Bone marrow (tissue), 2 donors: ENCODE measurements around the gene DIAPH3.

Experiments used
- DNase-seq, 2 donors: peaks; one replicate each; lab custom pipeline; 2025; lab: John Stamatoyannopoulos, UW

The DIAPH3 gene

DNA sequence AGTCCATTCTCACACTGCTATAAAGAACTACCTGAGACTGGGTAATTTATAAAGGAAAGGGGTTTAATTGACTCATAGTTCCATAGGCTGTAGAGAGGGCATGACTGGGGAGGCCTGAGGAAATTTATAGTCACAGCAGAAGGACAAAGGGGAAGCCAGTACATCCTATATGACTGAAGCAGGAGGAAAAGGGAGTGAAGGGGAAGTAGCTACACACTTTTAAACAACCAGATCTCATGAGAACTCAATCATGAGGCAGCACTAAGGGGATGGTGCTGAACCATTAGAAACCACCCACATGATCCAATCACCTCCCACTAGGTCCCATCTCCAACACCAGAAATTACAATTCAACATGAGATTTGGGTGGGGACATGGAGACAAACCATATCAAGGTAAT, 209.1 kb downstream of the DIAPH3 start:
- peak in 1 of 2 donors; percentile 16 for DNase-seq

DNA sequence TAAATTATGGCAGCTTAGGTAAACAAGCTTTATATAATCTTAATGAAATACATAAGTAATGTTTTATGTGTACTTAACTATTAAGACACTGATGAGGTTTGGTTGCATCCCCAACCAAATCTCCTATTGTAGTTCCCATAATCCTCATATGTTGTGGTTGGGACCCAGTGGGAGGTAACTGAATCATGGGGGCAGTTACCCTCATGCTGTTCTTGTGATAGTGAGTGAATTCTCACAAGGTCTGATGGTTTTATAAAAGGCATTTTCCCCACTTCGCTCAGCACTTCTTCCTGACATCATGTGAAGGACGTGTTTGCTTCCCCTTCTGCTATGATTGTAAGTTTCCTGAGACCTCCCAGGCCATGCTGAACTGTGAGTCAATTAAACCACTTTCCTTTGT, 212.7 kb downstream of the DIAPH3 start:
- DNase-seq = no peak

DNA sequence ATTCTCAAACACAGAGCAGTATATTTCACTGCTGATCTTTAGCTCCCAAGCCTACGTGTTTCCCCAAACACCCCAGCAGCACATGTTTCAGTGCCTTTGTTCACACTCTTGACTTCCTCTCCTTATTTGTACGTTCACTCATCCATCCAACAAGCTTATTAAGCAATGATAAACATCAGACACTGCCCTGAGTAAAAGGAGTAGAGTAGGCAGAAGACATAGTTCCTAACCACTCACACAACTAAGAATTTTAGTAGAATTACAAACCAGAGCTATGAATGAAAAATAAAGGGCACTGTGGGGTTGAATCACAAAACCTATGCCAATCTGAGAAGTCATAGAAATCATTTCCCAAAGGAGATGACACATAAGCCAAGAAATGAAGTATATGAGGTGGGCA, 213.5 kb downstream of the DIAPH3 start:
- no peak for DNase-seq

- no peak for DNase-seq
Measured at GRCh38 chr13:59948686-59949085, 215.0 kb downstream of the DIAPH3 start.

- no peak for DNase-seq
Measured at GRCh38 chr13:59946944-59947343, 216.8 kb downstream of the DIAPH3 start.

GRCh38 chr13:59931621-59932020, 232.1 kb downstream of the DIAPH3 start:
- DNase-seq = no peak

DNA sequence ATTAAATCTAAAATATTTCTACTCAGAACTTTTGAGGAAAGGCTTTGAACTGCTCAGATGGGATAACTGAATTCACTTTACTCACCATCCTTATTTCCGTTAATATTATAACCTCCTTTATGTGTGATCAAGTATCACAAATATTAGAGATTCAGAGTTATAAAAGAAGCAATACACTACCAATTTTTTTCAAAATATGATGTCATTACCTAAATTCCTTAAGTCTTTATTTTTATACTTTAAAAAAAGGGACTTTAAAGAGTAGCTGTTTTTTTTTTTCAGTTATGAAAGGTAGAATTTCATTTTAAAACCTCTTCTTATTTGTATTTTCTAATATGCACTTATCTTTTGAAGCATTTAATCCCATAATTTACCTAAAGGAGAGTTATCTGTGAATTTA, 239.5 kb downstream of the DIAPH3 start:
- DNase-seq = no peak

- DNase-seq = no peak
Measured at GRCh38 chr13:59915252-59915651, 248.5 kb downstream of the DIAPH3 start.

- no peak for DNase-seq
Measured at GRCh38 chr13:59914556-59914955, 249.2 kb downstream of the DIAPH3 start.

GRCh38 chr13:59906413-59907049, 257.2 kb downstream of the DIAPH3 start:
- no peak for DNase-seq

GRCh38 chr13:59901191-59901590, 262.5 kb downstream of the DIAPH3 start:
- no peak for DNase-seq

DNA sequence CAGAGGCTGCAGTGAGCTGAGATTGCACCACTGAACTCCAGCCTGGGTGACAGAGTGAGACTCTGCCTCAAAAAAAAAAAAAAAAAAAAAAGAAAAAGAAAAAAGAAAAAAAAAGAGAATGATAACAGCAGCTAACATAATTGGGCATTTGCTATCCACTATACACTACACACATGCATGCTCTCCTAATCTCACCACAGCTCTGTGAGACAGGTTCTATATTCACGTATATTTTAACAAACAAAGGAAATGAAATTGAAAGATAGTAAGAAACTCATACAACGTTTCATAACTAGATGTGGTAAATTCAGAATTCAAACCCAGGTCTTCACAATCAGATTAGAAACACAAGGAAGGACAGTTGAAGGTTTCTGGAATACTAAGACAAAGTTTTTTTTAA, 265.7 kb downstream of the DIAPH3 start:
- no peak for DNase-seq

- no peak for DNase-seq
Measured at GRCh38 chr13:59893266-59893665, 270.5 kb downstream of the DIAPH3 start.

GRCh38 chr13:59891053-59891452, 272.7 kb downstream of the DIAPH3 start:
- DNase-seq = no peak

DNA sequence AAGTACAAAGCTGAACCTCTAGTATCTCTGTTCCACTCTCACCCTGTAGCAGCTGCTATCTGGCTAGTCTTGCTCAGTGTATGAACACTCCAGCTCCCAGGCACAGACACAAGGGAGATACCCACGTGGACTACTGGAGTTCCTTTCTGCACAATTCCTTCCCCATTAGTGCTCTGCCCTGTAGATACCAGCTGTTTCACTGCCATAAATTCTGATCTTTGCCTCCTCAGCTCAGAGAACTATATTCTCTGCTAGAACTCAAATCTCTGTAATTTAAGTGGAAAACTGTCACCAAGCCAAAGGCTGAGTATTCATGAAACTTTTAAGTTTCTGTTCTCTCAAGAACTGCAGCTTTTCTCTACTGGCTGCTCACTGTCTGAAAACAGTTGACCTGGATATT, 273.7 kb downstream of the DIAPH3 start:
- no peak for DNase-seq

DNA sequence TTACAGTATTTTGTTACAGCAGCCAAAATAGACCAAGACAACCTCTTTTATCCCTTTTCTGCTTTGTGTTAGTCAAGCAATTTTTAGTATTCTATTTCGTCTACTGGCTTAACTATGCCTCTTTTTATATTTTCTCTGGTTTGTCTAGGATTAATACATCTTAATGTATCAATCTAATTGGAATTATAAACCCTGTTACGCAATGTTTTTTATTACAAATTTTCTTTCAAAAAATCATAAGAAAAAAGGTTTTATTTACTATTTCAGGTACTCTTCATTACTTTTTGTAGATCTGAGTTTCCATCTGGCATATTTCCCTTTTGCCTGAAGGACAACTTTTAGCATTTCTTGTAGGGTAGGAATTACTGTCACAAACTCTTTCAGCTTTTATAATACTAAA, 275.3 kb downstream of the DIAPH3 start:
- no peak for DNase-seq

GRCh38 chr13:59885076-59885475, 278.7 kb downstream of the DIAPH3 start:
- DNase-seq = no peak

DNA sequence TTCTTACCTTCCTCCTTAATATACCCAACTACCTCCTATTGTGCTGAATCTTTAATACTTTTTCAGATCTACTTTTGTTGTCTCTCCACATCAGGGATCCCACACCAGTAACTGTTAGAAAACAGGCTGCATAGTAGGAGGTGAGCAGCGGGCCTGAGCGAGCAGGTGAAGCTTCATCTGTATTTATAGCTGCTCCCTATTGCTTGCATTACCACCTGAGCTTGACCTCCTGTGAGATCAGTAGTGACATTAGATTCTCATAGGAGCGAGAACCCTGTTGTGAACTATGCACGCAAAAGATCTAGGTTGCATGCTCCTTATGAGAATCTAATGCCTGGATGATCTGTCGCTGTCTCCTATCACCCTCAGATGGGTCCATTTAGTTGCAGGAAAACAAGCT, 279.8 kb downstream of the DIAPH3 start:
- DNase-seq = no peak

DNA sequence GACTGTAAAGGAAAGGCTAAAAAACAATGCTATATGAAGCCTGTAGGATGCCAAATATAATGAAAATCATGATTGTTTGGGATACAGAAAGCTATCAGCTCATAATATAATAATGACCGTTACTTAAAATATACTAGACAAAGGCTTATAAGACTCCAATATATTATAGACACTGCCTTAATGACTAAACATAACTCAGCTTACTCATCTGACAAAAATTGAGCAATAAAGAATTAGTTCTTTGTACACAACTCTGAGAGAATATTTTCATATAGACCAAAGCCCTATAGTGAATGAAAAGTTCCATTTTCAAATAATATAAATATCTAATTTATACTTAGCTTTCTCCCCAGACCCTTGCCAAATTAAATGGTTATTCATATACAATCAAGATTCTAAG, 283.3 kb downstream of the DIAPH3 start:
- no peak for DNase-seq

- DNase-seq = no peak
Measured at GRCh38 chr13:59879281-59879680, 284.4 kb downstream of the DIAPH3 start.

- DNase-seq = no peak
Measured at GRCh38 chr13:59877933-59878332, 285.8 kb downstream of the DIAPH3 start.

DNA sequence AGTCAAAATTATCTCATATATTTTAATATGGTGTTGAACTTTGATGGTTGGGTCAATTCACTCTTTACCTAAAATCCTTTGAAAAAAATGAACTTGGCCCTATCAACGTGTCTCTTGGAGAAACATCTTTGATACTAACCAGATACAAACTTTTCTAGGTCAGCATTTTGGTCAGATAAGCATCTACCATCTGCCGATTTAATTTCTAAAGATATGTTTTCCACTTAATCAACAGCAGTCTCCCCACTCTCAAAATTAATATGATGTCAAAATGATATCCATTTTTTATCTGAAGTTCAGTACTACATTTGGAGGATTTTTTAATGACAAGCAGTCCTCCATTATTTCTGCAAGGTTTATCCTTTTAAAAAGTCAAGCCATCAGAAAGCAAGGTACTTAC, 288.8 kb downstream of the DIAPH3 start:
- no peak for DNase-seq

DNA sequence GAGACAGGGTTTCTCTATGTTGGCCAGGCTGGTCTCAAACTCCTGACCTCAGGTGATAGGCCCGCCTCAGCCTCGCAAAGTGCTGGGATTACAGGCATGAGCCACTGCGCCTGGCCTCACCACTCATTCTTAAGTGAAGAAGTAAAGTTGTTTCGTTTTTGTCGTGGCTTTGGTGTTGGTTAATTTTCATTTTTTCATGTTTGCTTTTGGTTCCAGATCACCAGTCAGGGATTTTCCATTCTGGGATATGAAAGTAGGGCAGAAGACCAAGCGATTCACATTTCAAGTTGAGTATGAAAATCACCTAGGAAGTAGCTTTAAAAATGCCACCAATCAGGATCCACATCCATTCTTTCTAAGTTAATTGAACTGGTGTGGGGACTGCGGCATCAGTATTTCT, 289.9 kb downstream of the DIAPH3 start:
- DNase-seq = no peak

GRCh38 chr13:59873309-59873708, 290.4 kb downstream of the DIAPH3 start:
- DNase-seq = no peak

DNA sequence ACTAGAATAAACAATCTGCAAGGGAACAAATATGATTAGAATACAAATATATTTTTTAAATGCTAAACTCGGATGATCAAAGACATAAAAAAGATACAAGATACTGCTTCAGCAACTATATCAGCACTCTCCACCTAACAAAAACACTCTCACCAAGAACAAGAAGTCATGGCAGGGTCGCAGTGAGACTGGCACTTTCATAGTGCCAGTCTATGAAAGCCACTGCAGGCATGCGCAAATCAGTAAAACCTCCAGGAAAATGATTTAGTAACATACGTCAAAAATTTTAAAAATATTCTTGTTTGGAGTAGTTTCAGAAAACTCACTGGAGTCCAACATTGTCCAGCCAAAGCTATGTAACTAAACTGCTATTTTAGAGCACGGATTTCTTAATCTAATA, 295.9 kb downstream of the DIAPH3 start:
- DNase-seq = no peak
